Esophagus squamous epithelium (tissue), 4 donors: ENCODE data around the gene RGS6.

Experiments
- POLR2A ChIP-seq, 4 donors: fragments of 450-650 bp; IDR thresholded peaks; one replicate each; pipeline ENCODE4 v1.6.1; 2017; ENCODE audit warnings: antibody characterized with exemption in 4 of 4, mild to moderate bottlenecking in 4 of 4, moderate library complexity in 3 of 4
- TF ChIP-seq, protein P1 (sequence below), 6 experiments: fragments of 450-650 bp in 4 of 6; fragments of 200-600 bp in 2 of 6; sonication (generic) in 2 of 6; IDR thresholded peaks; one replicate each; pipeline ENCODE4 v1.5.1; 2016 to 2019; ENCODE audit warnings: antibody characterized with exemption in 6 of 6, mild to moderate bottlenecking in 4 of 6, moderate library complexity in 4 of 6

DNA sequence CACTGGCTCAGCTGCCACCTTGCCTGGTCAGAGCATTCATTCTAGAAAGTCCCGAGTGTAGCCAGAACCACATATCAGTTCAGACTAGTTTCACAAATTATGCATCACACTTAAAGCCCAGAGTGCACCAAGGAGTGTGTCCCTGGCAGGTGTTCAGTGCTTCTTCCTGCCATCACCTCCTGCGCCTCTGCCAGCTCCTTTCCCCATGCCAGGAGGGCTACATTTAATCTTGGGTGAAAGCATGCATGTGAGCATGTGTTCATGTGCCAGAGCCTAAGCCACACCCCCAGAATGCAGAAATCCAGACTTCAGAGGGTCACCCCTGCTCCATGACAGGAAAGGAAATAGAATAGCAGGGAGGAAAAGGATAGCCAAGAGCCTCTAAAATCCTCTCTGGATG is 580.1 kb downstream of the RGS6 start:
- TF ChIP-seq, protein P1, sequence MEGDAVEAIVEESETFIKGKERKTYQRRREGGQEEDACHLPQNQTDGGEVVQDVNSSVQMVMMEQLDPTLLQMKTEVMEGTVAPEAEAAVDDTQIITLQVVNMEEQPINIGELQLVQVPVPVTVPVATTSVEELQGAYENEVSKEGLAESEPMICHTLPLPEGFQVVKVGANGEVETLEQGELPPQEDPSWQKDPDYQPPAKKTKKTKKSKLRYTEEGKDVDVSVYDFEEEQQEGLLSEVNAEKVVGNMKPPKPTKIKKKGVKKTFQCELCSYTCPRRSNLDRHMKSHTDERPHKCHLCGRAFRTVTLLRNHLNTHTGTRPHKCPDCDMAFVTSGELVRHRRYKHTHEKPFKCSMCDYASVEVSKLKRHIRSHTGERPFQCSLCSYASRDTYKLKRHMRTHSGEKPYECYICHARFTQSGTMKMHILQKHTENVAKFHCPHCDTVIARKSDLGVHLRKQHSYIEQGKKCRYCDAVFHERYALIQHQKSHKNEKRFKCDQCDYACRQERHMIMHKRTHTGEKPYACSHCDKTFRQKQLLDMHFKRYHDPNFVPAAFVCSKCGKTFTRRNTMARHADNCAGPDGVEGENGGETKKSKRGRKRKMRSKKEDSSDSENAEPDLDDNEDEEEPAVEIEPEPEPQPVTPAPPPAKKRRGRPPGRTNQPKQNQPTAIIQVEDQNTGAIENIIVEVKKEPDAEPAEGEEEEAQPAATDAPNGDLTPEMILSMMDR (IDR thresholded peaks at IDR 0.05), result no peak
- no peak for TF ChIP-seq POLR2A (IDR thresholded peaks at IDR 0.05)
